Keratinocyte (primary cell): ENCODE results near the gene PLEKHG2. TPM values are rescaled to one million over a fixed set of nuclear protein-coding genes. Genes with fewer than 3 reads are reported as not detected.

Experiments
- DNase-seq: peaks from one replicate; pipeline ENCODE4 v3.0.0-alpha.2; 2011; ENCODE audit warnings: low read depth, missing footprints, low spot score
- FAIRE-seq: peaks from 2 replicates; lab custom pipeline; 2011; peaks lifted over from hg19 to GRCh38; lab: Jason Lieb, UNC
- H2AFZ ChIP-seq: 2 replicates; pipeline ENCODE4 v1.6.0; 2012; ENCODE audit warnings: low read length, control low read depth, inconsistent platforms; ENCODE audit not compliant: control insufficient read depth
- H3K27ac ChIP-seq: 2 replicates; pipeline ENCODE4 v1.5.1; 2011; ENCODE audit warnings: low read length; ENCODE audit not compliant: control insufficient read depth, insufficient read depth
- H3K27me3 ChIP-seq: 3 replicates; pipeline ENCODE4 v1.6.0; 2011; ENCODE audit warnings: low read length; ENCODE audit not compliant: control insufficient read depth, insufficient read depth; ENCODE audit errors: extremely low read depth
- H3K36me3 ChIP-seq, 2 experiments: 2 replicates in 1 of 2; 3 replicates in 1 of 2; pipeline ENCODE4 v1.5.1; 2011; ENCODE audit warnings: low read length in 2 of 2, mild to moderate bottlenecking in 1 of 2; ENCODE audit not compliant: control insufficient read depth in 2 of 2, insufficient read depth in 2 of 2; ENCODE audit errors: extremely low read depth in 1 of 2
- H3K4me1 ChIP-seq: 3 replicates; pipeline ENCODE4 v1.5.1; 2011; ENCODE audit warnings: low read length; ENCODE audit not compliant: control insufficient read depth, insufficient read depth; ENCODE audit errors: extremely low read depth
- H3K4me2 ChIP-seq: 3 replicates; pipeline ENCODE4 v1.6.0; 2011; ENCODE audit warnings: low read depth, low read length; ENCODE audit not compliant: control insufficient read depth, insufficient read depth; ENCODE audit errors: extremely low read depth
- H3K4me3 ChIP-seq, 3 experiments: fragments of 200-600 bp in 1 of 3; sonication (generic) in 1 of 3; 2 replicates in 2 of 3; 3 replicates in 1 of 3; pipeline ENCODE4 v1.5.1; 2011 to 2016; ENCODE audit warnings: low read length in 3 of 3, mild to moderate bottlenecking in 3 of 3, control low read depth in 2 of 3, inconsistent platforms in 1 of 3, low read depth in 1 of 3, mixed read lengths in 1 of 3, mixed run types in 1 of 3, moderate library complexity in 1 of 3; ENCODE audit not compliant: control insufficient read depth in 2 of 3, insufficient read depth in 2 of 3; ENCODE audit errors: extremely low read depth in 1 of 3
- H3K79me2 ChIP-seq: 2 replicates; pipeline ENCODE4 v1.6.0; 2012; ENCODE audit warnings: low read length; ENCODE audit not compliant: control insufficient read depth, insufficient read depth
- H3K9ac ChIP-seq: 3 replicates; pipeline ENCODE4 v1.6.0; 2011; ENCODE audit warnings: low read length; ENCODE audit not compliant: control insufficient read depth, insufficient read depth; ENCODE audit errors: extremely low read depth
- H3K9me1 ChIP-seq: 3 replicates; pipeline ENCODE4 v1.6.0; 2011; ENCODE audit warnings: low read length; ENCODE audit not compliant: control insufficient read depth, insufficient read depth; ENCODE audit errors: extremely low read depth
- H3K9me3 ChIP-seq: 2 replicates; pipeline ENCODE4 v1.5.1; 2012; ENCODE audit warnings: low read depth, low read length; ENCODE audit not compliant: control insufficient read depth
- H4K20me1 ChIP-seq: 3 replicates; pipeline ENCODE4 v1.6.0; 2011; ENCODE audit warnings: low read length; ENCODE audit not compliant: control insufficient read depth, insufficient read depth; ENCODE audit errors: extremely low read depth
- CTCF ChIP-seq, 3 experiments: IDR thresholded peaks in 1 of 3; conservative IDR thresholded peaks in 1 of 3; optimal IDR thresholded peaks in 1 of 3; 2 replicates in 2 of 3; 3 replicates in 1 of 3; pipeline versions ENCODE3 to v1.5.1; 2011; ENCODE audit warnings: low read length in 3 of 3, mild to moderate bottlenecking in 3 of 3, moderate library complexity in 2 of 3, control low read depth in 1 of 3, inconsistent platforms in 1 of 3; ENCODE audit not compliant: insufficient read depth in 2 of 3; ENCODE audit errors: extremely low read depth in 1 of 3
- EZH2 ChIP-seq: IDR thresholded peaks from one replicate; pipeline ENCODE4 v1.6.1; 2012; ENCODE audit warnings: inconsistent platforms, mild to moderate bottlenecking, low read length, moderate library complexity
- dilution Hi-C: fragments of 300-500 bp; cut with MboI; formaldehyde crosslinking; loops from one replicate; pipeline ENCODE4 v1.7.0; 2020; ENCODE audit warnings: low sequenced_read_pairs; ENCODE audit not compliant: extremely low pct_ligation_motif_present
- polyA plus RNA-seq, 5 experiments: library from polyadenylated mRNA; depleted of rRNA in 3 of 5; stranded (reverse) in 3 of 5; stranded (forward) in 1 of 5; unstranded in 1 of 5; fragments of >200 nt; gene quantifications; 1 replicate in 1 of 5; 2 replicates in 3 of 5; 3 replicates in 1 of 5; pipeline versions ENCODE4 v1.2.1 to v1.2.3, GENCODE V29; 2011 to 2012; ENCODE audit warnings: missing spikeins in 2 of 5, low read depth in 1 of 5, low replicate concordance in 1 of 5

PLEKHG2 gene
- polyA plus RNA-seq, 1 donor (not counting 4 experiments of a cell fraction or from before 2014, with no cell fraction given), result 5.2 TPM

GRCh38 chr19:39411081-39411831 is 1.2 kb upstream of the PLEKHG2 start:
- DNase-seq (no peak), FAIRE-seq (no peak)
- Histone ChIP-seq H3K4me2 (peak overlapping the region; percentile 65), H3K9ac (peak overlapping the region; percentile 93), H3K9me1 (no peaks in the 10 kb centered on the region), H3K9me3 (no peaks in the 10 kb centered on the region), H3K27ac (peak overlapping the region; percentile 88), H3K4me3 (peak overlapping the region in 2 of 3 experiments; percentile 11 to 50), H2AFZ (no peak overlapping the region), H3K4me1 (peaks cover 21% of the 10 kb centered on the region), H3K36me3 (peaks cover 8 to 18% of the 10 kb centered on the region in 2 experiments), H3K79me2 (peaks cover 24% of the 10 kb centered on the region), H3K27me3 (no peaks in the 10 kb centered on the region), H4K20me1 (peaks cover 4% of the 10 kb centered on the region)
- TF ChIP-seq CTCF (optimal IDR thresholded peaks at IDR 0.05 in 1 of 3, IDR thresholded peaks at IDR 0.05 in 1 of 3, conservative IDR thresholded peaks at IDR 0.05 in 1 of 3; ENCODE audit: extremely low read depth in 1 of 3, insufficient read depth in 2 of 3, low read length in 3 of 3) (no peak), EZH2 (no peak)
- dilution Hi-C loops, result no loop called here

GRCh38 chr19:39411832-39412099 is 703 bp upstream of the PLEKHG2 start:
- DNase-seq (no peak), FAIRE-seq (peak; percentile 71)
- Histone ChIP-seq H3K79me2 (peaks cover 23% of the 10 kb centered on the region), H3K9me1 (no peaks in the 10 kb centered on the region), H3K9ac (peak overlapping the region; percentile 93), H3K4me3 (peak overlapping the region in 2 of 3 experiments; percentile 11 to 50), H3K36me3 (peaks cover 8 to 18% of the 10 kb centered on the region in 2 experiments), H3K4me1 (peaks cover 20% of the 10 kb centered on the region), H3K27me3 (no peaks in the 10 kb centered on the region), H3K9me3 (no peaks in the 10 kb centered on the region), H2AFZ (no peak overlapping the region), H4K20me1 (peaks cover 4% of the 10 kb centered on the region), H3K27ac (peak overlapping the region; percentile 88), H3K4me2 (peak overlapping the region; percentile 65)
- TF ChIP-seq CTCF (optimal IDR thresholded peaks at IDR 0.05 in 1 of 3, IDR thresholded peaks at IDR 0.05 in 1 of 3, conservative IDR thresholded peaks at IDR 0.05 in 1 of 3; ENCODE audit: extremely low read depth in 1 of 3, insufficient read depth in 2 of 3, low read length in 3 of 3), result peak; percentile 79 to 94 (median 93)
- TF ChIP-seq EZH2, result no peak
- dilution Hi-C loops, result no loop called here
